22Rv1 (cell line): Measurements from ENCODE around the gene MEF2A.

Source experiments
- CTCF ChIP-seq: fragments of 450-650 bp; IDR thresholded peaks from 2 replicates; pipeline ENCODE4 v1.5.1; 2017; ENCODE audit warnings: mild to moderate bottlenecking
- ZFX ChIP-seq: fragments of 450-650 bp; IDR thresholded peaks from 2 replicates; pipeline ENCODE4 v1.6.1; 2017; ENCODE audit warnings: antibody characterized with exemption, borderline replicate concordance

GRCh38 chr15:99546441-99547100, 19.2 kb upstream of the MEF2A start:
- no peak for TF ChIP-seq CTCF
- no peak for TF ChIP-seq ZFX
